ENCODE measurements around the gene GPR153. TPM values are rescaled to one million over a fixed set of nuclear protein-coding genes. Genes with fewer than 3 reads are reported as not detected.

Gene GPR153
- total RNA-seq, 4 donors from 2014 or later: 3.3 to 162 (median 121) TPM

GRCh38 chr1:6199298-6200187 lies 61.4 kb downstream of the GPR153 start, which contains the start of gene RPL22:
Gene RPL22, minus strand, starts transcription at chr1:6199595. Its CDS starts 22 bp downstream, at chr1:6199573.
- Histone ChIP-seq H3K4me1 (peaks cover 0 to 24% (median 12%) of the 10 kb centered on the region in 4 donors), H3K9me3 (no peaks in the 10 kb centered on the region), H3K27me3 (no peaks in the 10 kb centered on the region), H3K36me3 (peaks cover 0 to 20% (median 0%) of the 10 kb centered on the region in 3 donors), H3K4me3 (peak within 1 kb of the TSS; percentile 81 to 100 (median 91)), H3K27ac (peak within 1 kb of the TSS; percentile 67 to 83 (median 79))
- TF ChIP-seq CTCF (IDR thresholded peaks at IDR 0.05) (peak in 3 of 6 experiments; percentile 3 to 28 (median 10)), POLR2A (IDR thresholded peaks at IDR 0.05) (peak; percentile 46 to 79)
- DNase-seq: peak; percentile 97 to 100 (median 99)

- H3K4me3 ChIP-seq: peak overlapping the region; percentile 81 to 100 (median 91)
- H3K9me3 ChIP-seq: no peaks in the 10 kb centered on the region
- H3K4me1 ChIP-seq: peaks cover 0 to 22% (median 12%) of the 10 kb centered on the region in 4 donors
- DNase-seq: no peak
- H3K36me3 ChIP-seq: peaks cover 0 to 28% (median 0%) of the 10 kb centered on the region in 3 donors
- peak overlapping the region; percentile 67 to 83 (median 79) for H3K27ac ChIP-seq
- TF ChIP-seq CTCF (IDR thresholded peaks at IDR 0.05) (no peak), POLR2A (IDR thresholded peaks at IDR 0.05) (no peak)
- no peaks in the 10 kb centered on the region for H3K27me3 ChIP-seq
These were observed 62.1 kb downstream of the GPR153 start for GRCh38 chr1:6198646-6199297.

GRCh38 chr1:6197746-6198427 lies 63.0 kb downstream of the GPR153 start:
- peak overlapping the region in 3 of 4 donors; percentile 81 to 100 (median 82) for H3K4me3 ChIP-seq
- H3K9me3 ChIP-seq: no peaks in the 10 kb centered on the region
- H3K27me3 ChIP-seq: no peaks in the 10 kb centered on the region

More at GRCh38 chr1:6197746-6198427, 63.0 kb downstream of the GPR153 start:
- H3K27ac ChIP-seq: no peak overlapping the region
- H3K36me3 ChIP-seq: peaks cover 0 to 37% (median 3%) of the 10 kb centered on the region in 3 donors
- peaks cover 0 to 22% (median 12%) of the 10 kb centered on the region in 4 donors for H3K4me1 ChIP-seq
- TF ChIP-seq CTCF (IDR thresholded peaks at IDR 0.05) (no peak), POLR2A (IDR thresholded peaks at IDR 0.05) (no peak)
- no peak for DNase-seq

Other genes with a start within 250 kb of the GPR153 start
- 10 to 100 TPM in 2 of 4 donors, 1 to 10 TPM in 2; 5.4 to 26.4 (median 10.1) TPM for gene KCNAB2, start 215.2 kb downstream of the GPR153 start, total RNA-seq
- gene CHD5, start 80.8 kb downstream of the GPR153 start, total RNA-seq: under 1 TPM; under 0.01 to 0.66 (median 0.22) TPM
- gene RPL22, start 61.5 kb downstream of the GPR153 start, total RNA-seq: 100 to 1,000 TPM in 2 of 4 donors, 10 to 100 TPM in 2; 78.1 to 170 (median 99.0) TPM
- 100 to 1,000 TPM in 3 of 4 donors, 10 to 100 TPM in 1; 56.9 to 153 (median 118) TPM for gene RNF207, start 55.0 kb downstream of the GPR153 start, total RNA-seq
- gene ICMT, start 25.1 kb downstream of the GPR153 start, total RNA-seq: 100 to 1,000 TPM in 1 of 4 donors, 10 to 100 TPM in 3; 26.4 to 109 (median 63.8) TPM
- gene HES3, start 16.9 kb downstream of the GPR153 start, total RNA-seq: not detected
- gene ACOT7, start 132.7 kb upstream of the GPR153 start, total RNA-seq: 10 to 100 TPM; 38.4 to 93.2 (median 67.1) TPM
- 10 to 100 TPM in 1 of 4 donors, 1 to 10 TPM in 3; 2.5 to 15.9 (median 5.2) TPM for gene HES2, start 158.8 kb upstream of the GPR153 start, total RNA-seq
- gene ESPN, start 163.7 kb upstream of the GPR153 start, total RNA-seq: 100 to 1,000 TPM in 3 of 4 donors, 10 to 100 TPM in 1; 17.3 to 390 (median 306) TPM
- gene TNFRSF25, start 205.1 kb upstream of the GPR153 start, total RNA-seq: 10 to 100 TPM; 31.0 to 88.4 (median 61.5) TPM
- 10 to 100 TPM; 17.7 to 56.9 (median 45.4) TPM for gene PLEKHG5, start 230.6 kb upstream of the GPR153 start, total RNA-seq

Data from Peyer's patch (tissue), 4 donors.